ENCODE data around the gene ADK.

The ADK gene

GRCh38 chr10:74634995-74635536 is 484.0 kb downstream of the ADK start:
- FAIRE-seq, result no peak

- no peak for FAIRE-seq
Observed at GRCh38 chr10:74635655-74636054, 484.6 kb downstream of the ADK start.

- no peak for FAIRE-seq
Observed at GRCh38 chr10:74637685-74638084, 486.7 kb downstream of the ADK start.

- no peak for FAIRE-seq
Observed at GRCh38 chr10:74640134-74640921, 489.3 kb downstream of the ADK start.

GRCh38 chr10:74641659-74642058 is 490.6 kb downstream of the ADK start:
- no peak for FAIRE-seq

- FAIRE-seq, result peak; percentile 45
Observed at GRCh38 chr10:74642901-74643595, 492.0 kb downstream of the ADK start.

- FAIRE-seq, result no peak
Observed at GRCh38 chr10:74643596-74643975, 492.6 kb downstream of the ADK start.

- no peak for FAIRE-seq
Observed at GRCh38 chr10:74644738-74645137, 493.7 kb downstream of the ADK start.

- no peak for FAIRE-seq
Observed at GRCh38 chr10:74645692-74646091, 494.7 kb downstream of the ADK start.

GRCh38 chr10:74650613-74651012 is 499.6 kb downstream of the ADK start:
- no peak for FAIRE-seq

GRCh38 chr10:74651565-74651964 is 500.5 kb downstream of the ADK start:
- no peak for FAIRE-seq

GRCh38 chr10:74652664-74653063 is 501.6 kb downstream of the ADK start:
- no peak for FAIRE-seq

- FAIRE-seq, result no peak
Observed at GRCh38 chr10:74658511-74658910, 507.5 kb downstream of the ADK start.

GRCh38 chr10:74662635-74663034 is 511.6 kb downstream of the ADK start:
- no peak for FAIRE-seq

- no peak for FAIRE-seq
Observed at GRCh38 chr10:74669210-74669609, 518.2 kb downstream of the ADK start.

- no peak for FAIRE-seq
Observed at GRCh38 chr10:74671716-74672115, 520.7 kb downstream of the ADK start.

GRCh38 chr10:74672430-74673165 is 521.6 kb downstream of the ADK start:
- no peak for FAIRE-seq

GRCh38 chr10:74674927-74675326 is 523.9 kb downstream of the ADK start:
- FAIRE-seq, result no peak

GRCh38 chr10:74675484-74675883 is 524.5 kb downstream of the ADK start:
- FAIRE-seq, result no peak

- no peak for FAIRE-seq
Observed at GRCh38 chr10:74677951-74678350, 526.9 kb downstream of the ADK start.

- FAIRE-seq, result peak; percentile 9
Observed at GRCh38 chr10:74681917-74682627, 531.1 kb downstream of the ADK start.

GRCh38 chr10:74683067-74683466 is 532.0 kb downstream of the ADK start:
- no peak for FAIRE-seq

Measured in islet of Langerhans (tissue), 1 donor.